HG02798 (cell line): ENCODE data around the gene RBBP8NL.

Experiments
- ATAC-seq: cut with Tn5 transposase; IDR thresholded peaks from one replicate; pipeline ENCODE4 v1.9.1; 2021; ENCODE audit warnings: mild to moderate bottlenecking; ENCODE audit not compliant: unreplicated experiment, poor library complexity

RBBP8NL gene

DNA sequence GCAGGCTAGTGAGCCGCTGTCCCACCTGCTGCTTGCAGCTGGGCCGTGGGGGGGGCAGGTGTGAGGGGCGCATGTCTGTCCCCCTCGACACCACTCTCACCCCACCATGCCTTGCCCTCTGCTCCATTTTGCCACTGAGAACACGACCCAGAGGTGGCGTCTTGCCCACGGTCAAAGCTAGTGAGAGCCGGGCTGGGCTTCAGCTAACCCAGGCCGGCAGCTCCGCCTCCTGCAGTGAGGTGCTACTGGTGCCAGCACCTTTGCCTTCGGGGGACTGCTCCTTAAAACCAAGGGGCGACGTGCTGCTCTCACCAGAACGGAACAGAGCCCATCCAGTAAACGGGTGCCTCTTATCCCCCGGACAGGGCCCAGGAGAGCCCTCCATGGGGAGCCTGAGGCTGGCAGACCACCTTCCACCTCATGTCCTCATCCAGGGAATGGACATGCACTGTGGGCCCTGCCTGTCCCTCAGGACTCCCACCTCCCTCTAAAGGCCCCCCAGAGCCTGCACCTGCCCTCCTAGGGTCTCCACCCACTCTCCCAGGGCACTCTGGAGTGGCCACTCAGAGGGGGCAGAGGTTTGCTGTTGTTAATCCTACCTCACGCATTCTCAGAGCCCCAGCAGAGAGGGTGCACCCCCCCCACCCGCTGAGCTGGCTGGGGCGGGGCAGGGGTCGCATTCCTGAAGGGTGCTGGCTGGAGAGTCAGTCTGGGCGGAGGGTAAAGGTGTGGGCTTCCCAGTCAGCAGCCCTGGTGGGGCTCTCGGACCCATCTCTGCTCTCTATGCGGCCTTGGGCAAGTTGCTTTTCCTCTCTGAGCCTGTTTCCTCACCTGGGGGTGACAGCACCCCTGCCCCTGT is 2.9 kb downstream of the RBBP8NL start:
- no peak for ATAC-seq

DNA sequence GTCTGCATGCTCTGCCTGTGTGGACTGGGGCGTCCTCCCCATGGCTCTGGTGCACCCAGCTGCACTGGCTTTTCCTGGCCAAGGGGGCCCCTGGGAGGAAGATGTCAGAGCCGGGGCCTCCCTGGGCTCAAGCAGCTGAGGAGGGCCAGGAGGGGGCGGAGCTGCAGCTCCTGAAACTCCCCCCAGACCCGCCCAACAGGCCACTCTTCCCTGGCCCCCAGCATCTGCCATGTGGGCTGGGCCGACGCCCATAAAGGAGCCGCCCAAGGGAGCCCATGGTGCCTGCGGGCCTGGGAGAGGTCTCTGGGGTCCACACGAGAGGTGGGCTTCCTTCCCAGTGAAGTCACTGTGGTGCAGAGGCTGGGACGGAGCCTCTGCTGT is 4.0 kb downstream of the RBBP8NL start:
- no peak for ATAC-seq

- ATAC-seq, result no peak
Observed at GRCh38 chr20:62422636-62423325, 4.6 kb downstream of the RBBP8NL start.

- ATAC-seq, result no peak
Observed at GRCh38 chr20:62421716-62421990, 5.7 kb downstream of the RBBP8NL start.

GRCh38 chr20:62420846-62421715 is 6.3 kb downstream of the RBBP8NL start:
- ATAC-seq, result no peak

- ATAC-seq, result no peak
Observed at GRCh38 chr20:62419759-62420158, 7.6 kb downstream of the RBBP8NL start.

DNA sequence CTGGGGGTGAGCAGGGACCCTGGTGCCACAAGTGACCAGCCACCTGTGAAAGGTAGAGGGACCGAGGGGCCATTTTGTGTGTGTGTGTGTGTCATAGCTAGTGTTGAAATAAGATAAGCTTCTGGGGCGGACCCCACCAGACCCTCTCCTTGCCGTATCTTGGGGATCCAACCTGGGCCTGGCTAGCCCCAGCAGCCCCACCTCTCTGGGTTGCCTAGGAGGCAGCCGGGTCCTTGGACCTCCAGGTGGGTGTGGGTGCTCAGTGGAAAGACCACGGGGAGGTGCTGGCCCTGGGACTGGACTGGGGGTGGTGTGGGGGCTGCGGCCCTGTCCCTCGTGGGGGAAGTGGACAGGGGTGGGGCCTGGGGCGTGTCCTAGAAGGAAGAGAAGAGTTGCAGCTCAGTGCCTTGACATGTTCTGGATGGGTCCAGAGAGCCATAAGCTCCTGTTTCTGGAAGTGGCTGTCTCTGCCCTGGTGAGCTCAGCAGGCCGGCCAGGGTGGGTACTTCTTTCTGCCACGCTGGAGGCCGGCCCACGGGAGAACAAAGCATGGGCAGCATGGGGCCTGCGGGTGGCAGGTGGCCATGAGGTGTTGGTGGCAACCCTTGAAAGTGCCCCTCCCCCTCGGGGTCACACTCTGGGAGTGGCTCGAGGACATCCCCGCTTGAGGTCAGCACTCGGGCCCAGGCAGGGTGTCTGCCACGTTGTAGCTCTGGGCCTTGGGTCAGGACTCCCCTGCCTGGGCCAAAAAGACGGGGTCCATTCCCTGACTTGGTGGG is 8.4 kb downstream of the RBBP8NL start:
- no peak for ATAC-seq

DNA sequence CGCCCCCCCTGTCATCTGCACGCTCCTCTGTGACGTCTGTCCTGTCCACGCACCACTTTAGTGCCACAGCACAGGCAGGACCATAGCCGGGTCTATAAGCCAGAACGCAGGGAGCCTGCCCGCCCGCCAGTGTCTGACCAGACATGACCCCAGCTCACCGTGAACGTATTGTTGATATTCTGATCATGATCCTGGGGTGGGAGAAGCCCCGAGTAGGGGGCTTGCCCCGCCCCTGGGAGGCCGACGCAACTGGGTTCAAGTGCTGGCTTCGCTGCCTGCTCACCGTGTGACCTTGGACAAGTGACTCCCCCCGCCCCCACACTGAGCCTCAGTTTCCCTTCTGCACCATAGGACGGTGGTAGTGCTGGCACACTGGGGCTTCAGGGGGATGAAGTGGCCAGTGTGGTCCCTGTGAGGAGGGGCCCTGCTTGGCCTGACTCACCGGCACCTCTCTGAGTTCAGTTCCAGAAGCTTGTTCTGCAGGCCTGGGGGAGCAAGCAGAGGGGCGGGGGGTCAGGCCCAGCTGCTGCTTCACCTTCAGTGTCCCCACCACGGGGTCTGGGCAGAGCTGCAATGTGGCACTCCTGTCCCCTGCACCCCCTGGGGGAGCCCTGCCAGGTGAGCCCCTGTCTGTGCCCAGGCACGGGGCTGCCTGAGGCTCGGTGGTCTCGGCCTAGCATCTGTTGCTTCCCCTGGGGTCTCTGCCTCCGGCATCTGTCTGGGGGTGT is 9.2 kb downstream of the RBBP8NL start:
- ATAC-seq, result no peak

- no peak for ATAC-seq
Observed at GRCh38 chr20:62416651-62417637, 10.4 kb downstream of the RBBP8NL start.

- no peak for ATAC-seq
Observed at GRCh38 chr20:62415354-62416111, 11.8 kb downstream of the RBBP8NL start.

DNA sequence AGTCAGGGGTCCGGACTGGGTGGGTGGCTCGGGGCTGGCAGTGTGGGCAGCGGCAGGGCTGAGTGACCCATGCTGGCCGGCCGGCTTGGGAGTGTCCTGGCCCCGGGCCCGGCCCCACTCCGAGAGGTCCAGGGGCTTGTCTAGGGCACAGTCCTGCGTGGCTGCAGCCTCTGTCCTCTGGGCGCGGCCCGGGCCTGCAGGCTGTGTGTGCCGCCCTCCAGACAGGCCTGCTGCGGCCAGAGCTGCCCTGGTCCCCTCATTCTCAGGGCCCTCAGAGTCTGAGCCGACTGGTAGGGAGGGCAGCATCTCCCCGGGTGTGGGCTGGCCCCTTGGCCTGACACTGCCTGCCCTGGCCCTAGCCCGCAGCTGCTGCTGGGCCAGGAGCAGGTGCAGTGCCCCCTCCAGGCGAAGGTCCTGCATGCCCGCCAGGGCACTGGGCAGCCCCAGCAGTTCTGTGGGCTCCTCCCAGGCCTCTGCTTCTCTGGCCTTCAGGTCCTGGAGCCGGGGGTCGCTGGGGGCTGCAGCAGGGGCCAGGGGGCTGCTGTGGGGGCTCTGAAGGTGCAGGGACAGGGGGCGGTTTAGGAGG is 13.3 kb downstream of the RBBP8NL start:
- ATAC-seq, result no peak

DNA sequence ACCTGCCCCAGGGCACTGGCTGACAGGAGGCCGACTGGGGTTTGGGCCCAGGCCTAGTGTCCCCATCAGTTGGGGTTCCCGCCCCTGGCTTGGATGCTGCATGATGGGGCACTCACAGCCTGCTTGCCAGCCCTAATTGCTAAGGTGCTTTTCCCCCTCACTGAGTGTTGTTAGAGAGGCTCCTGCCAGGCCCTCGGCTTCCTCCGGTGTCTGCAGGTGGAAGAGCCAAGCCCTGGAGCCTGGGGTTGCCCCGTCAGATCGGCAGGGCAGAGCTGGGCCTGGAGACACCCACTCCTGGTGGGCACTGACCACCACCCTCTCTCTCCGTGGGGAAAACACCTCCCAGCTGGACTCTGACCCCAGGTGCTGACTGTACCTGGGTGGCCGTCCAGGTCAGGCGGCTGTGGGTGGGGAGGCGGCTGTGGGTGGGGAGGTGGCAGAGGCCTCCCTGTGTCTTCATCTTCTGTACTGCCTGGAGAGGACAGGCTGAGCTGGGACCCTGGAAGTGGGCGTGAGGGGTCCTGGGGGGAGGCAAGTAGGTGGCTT is 14.2 kb downstream of the RBBP8NL start:
- ATAC-seq, result no peak

- no peak for ATAC-seq
Observed at GRCh38 chr20:62412194-62413024, 14.9 kb downstream of the RBBP8NL start.

DNA sequence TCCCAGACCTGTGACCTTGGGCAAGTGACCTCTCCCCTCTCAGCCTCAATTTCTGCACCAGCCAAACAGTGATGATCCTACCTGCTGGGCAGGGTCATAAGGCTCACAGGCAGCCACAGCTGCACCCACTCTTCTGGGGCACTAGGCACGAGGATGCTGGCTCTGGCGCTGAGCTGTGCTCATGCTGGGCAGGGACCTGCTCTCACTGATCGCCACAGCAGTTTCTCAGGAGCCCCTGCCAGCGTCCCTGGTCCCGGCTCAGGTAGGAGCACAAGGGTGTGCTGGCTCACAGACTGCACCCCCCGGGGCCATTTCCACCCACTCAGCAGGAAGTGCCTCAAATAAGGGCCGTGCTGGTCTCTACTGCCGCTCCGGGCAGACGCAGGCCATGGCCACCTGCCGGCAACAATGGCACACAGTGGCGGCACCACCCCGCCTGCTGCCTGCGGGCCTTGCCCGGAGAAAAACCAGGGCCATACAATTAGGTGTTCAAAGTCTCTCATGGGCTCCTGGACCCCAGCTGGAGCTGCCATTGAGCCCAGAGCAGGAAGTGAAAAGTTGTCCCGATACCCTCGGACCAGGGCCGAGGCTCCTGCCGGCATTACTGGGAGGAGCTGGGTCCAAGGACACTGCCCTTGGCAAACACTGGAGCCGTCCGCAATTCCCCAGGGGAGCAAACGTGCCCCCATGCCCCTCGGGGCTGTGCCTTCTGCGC is 15.7 kb downstream of the RBBP8NL start:
- no peak for ATAC-seq

DNA sequence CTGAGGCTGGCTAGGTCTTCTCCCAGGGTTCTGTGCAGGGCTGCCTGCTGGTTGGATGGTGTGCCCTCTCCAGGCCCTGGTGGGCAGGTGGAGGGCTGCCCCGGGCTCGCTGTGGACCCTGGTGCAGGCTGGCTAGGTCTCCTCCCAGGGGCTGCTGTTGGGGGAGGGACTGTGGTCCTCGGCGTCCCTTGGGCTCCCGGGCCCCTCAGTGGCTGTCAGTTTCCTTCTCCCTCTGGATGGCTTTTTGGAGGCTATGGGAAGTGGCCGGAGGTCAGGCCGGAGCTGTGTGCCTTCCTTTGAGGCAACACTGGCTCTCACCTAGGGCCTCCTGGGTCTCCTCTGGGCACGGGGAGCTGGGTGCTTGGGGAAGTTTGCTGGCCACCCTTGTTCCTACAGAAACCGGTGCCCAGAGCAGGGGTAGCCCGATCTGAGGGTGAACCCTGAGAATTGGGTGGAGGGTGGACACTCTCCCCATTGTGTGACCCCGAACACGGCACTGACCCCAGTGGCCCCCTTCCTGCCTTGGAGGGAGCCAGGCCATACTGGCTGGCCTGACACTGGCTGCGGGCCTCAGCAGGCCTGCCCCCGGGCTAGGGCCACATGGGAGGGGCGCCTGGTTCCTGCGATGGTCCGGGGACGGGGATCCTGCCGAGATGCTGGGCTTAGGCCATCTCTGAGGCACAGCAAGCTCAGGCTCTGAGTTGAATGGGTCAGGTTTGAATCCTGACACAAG is 16.4 kb downstream of the RBBP8NL start:
- no peak for ATAC-seq
